Measurements from ENCODE around the gene GYG2. TPM values are rescaled to one million over a fixed set of nuclear protein-coding genes. Genes with fewer than 3 reads are reported as not detected.
"Not testable (repeated sequence)": the region's sequence is repeated elsewhere in the genome, so short reads cannot be mapped to it uniquely, and the experiment has no call there.

Gene GYG2
- total RNA-seq = 75.6 and 77.9 TPM in 2 replicates
- long read RNA-seq, transcript GYG2-205 (11 exons, 1,956 nt) = major isoform, 56 of 216 reads
- long read RNA-seq, transcript GYG2-203 (8 exons, 2,852 nt) = minor isoform, 5 of 216 reads
- long read RNA-seq, partial matches to known transcripts = 36 of 216 reads
- long read RNA-seq, other reads (novel, unspliced or antisense) = 115 of 216 reads

GRCh38 chrX:2828344-2828958, at the start of gene GYG2:
Gene GYG2, plus strand, starts transcription at chrX:2828930. Its CDS starts 1,259 bp downstream, at chrX:2830189.
- H3K9me3 Mint-ChIP-seq = no peaks in the 10 kb centered on the region

GRCh38 chrX:2780472-2781225, 48.1 kb upstream of the GYG2 start:
- not testable (repeated sequence) for H3K27me3 Mint-ChIP-seq (ENCODE audit: low read depth); H3K4me3 Mint-ChIP-seq; H3K36me3 Mint-ChIP-seq (ENCODE audit: low read depth); H3K27ac Mint-ChIP-seq (ENCODE audit: unreplicated experiment); H3K9me3 Mint-ChIP-seq; DNase-seq (ENCODE audit: low read depth, low spot score)
- peaks cover 12% of the 10 kb centered on the region for H3K4me1 Mint-ChIP-seq

More at GRCh38 chrX:2828344-2828958, at the start of gene GYG2:
- no peak within 1 kb of the TSS for H3K27ac Mint-ChIP-seq (ENCODE audit: unreplicated experiment)
- TF ChIP-seq CTCF (conservative IDR thresholded peaks at IDR 0.05) = no peak
- H3K27me3 Mint-ChIP-seq (ENCODE audit: low read depth) = no peaks in the 10 kb centered on the region
- H3K4me3 Mint-ChIP-seq = peak within 1 kb of the TSS; percentile 72
- peak; percentile 69 for DNase-seq (ENCODE audit: low read depth, low spot score)
- H3K36me3 Mint-ChIP-seq (ENCODE audit: low read depth) = peaks cover 13% of the 10 kb centered on the region
- H3K4me1 Mint-ChIP-seq = peaks cover 31% of the 10 kb centered on the region

GRCh38 chrX:2781226-2781571, 47.5 kb upstream of the GYG2 start:
- no peaks in the 10 kb centered on the region for H3K9me3 Mint-ChIP-seq
- no peak for DNase-seq (ENCODE audit: low read depth, low spot score)
- peaks cover 12% of the 10 kb centered on the region for H3K4me1 Mint-ChIP-seq
- H3K27me3 Mint-ChIP-seq (ENCODE audit: low read depth) = peaks cover 9% of the 10 kb centered on the region
- TF ChIP-seq CTCF (conservative IDR thresholded peaks at IDR 0.05) = no peak
- no peak overlapping the region for H3K27ac Mint-ChIP-seq (ENCODE audit: unreplicated experiment)
- no peaks in the 10 kb centered on the region for H3K36me3 Mint-ChIP-seq (ENCODE audit: low read depth)
- no peak overlapping the region for H3K4me3 Mint-ChIP-seq

GRCh38 chrX:2781698-2782097, 47.0 kb upstream of the GYG2 start:
- no peak overlapping the region for H3K27ac Mint-ChIP-seq (ENCODE audit: unreplicated experiment)

GRCh38 chrX:2782171-2782570, 46.6 kb upstream of the GYG2 start:
- Mint-ChIP-seq H3K27me3 (ENCODE audit: low read depth) (peaks cover 9% of the 10 kb centered on the region), H3K36me3 (ENCODE audit: low read depth) (no peaks in the 10 kb centered on the region), H3K4me3 (no peak overlapping the region), H3K27ac (ENCODE audit: unreplicated experiment) (no peak overlapping the region), H3K4me1 (peaks cover 12% of the 10 kb centered on the region), H3K9me3 (no peaks in the 10 kb centered on the region)
- no peak for TF ChIP-seq CTCF (conservative IDR thresholded peaks at IDR 0.05)
- DNase-seq (ENCODE audit: low read depth, low spot score) = no peak

More at GRCh38 chrX:2781698-2782097, 47.0 kb upstream of the GYG2 start:
- no peak for DNase-seq (ENCODE audit: low read depth, low spot score)
- TF ChIP-seq CTCF (conservative IDR thresholded peaks at IDR 0.05) = no peak
- no peaks in the 10 kb centered on the region for H3K9me3 Mint-ChIP-seq
- no peaks in the 10 kb centered on the region for H3K36me3 Mint-ChIP-seq (ENCODE audit: low read depth)
- H3K27me3 Mint-ChIP-seq (ENCODE audit: low read depth) = peaks cover 9% of the 10 kb centered on the region
- no peak overlapping the region for H3K4me3 Mint-ChIP-seq
- H3K4me1 Mint-ChIP-seq = peaks cover 12% of the 10 kb centered on the region

GRCh38 chrX:2782778-2783177, 46.0 kb upstream of the GYG2 start:
- peaks cover 9% of the 10 kb centered on the region for H3K27me3 Mint-ChIP-seq (ENCODE audit: low read depth)
- no peak for TF ChIP-seq CTCF (conservative IDR thresholded peaks at IDR 0.05)
- H3K4me3 Mint-ChIP-seq = no peak overlapping the region
- no peaks in the 10 kb centered on the region for H3K36me3 Mint-ChIP-seq (ENCODE audit: low read depth)
- H3K9me3 Mint-ChIP-seq = no peaks in the 10 kb centered on the region
- H3K4me1 Mint-ChIP-seq = peaks cover 12% of the 10 kb centered on the region
- H3K27ac Mint-ChIP-seq (ENCODE audit: unreplicated experiment) = no peak overlapping the region
- no peak for DNase-seq (ENCODE audit: low read depth, low spot score)
